Panc1 (cell line): Measurements from ENCODE around the gene VPS13A. TPM values are rescaled to one million over a fixed set of nuclear protein-coding genes. Genes with fewer than 3 reads are reported as not detected.

Source experiments
- ATAC-seq: fragments of 200-7000 bp; cut with Tn5 transposase; 2 replicates; pipeline ENCODE4 v1.9.1; 2020; ENCODE audit warnings: mild to moderate bottlenecking, moderate library complexity
- BruUV-seq: library from RNA; stranded (reverse); fragments of 400-500 nt; replicated peaks from 2 replicates; lab custom pipeline; 2021; lab: Mats Ljungman, UMichigan
- CTCF ChIA-PET: fragments of 300-600 bp; sonication (Branson Sonifier 250); formaldehyde crosslinking; loops from one replicate; lab custom pipeline; 2022; ENCODE audit warnings: antibody characterized with exemption; lab: Charles Lee
- POLR2A ChIA-PET: fragments of 300-600 bp; sonication (Branson Sonifier 250); formaldehyde crosslinking; loops from one replicate; lab custom pipeline; 2022; ENCODE audit warnings: antibody characterized with exemption; lab: Charles Lee
- DNase-seq: peaks from one replicate; pipeline ENCODE4 v3.0.0-alpha.2; 2010; ENCODE audit warnings: low read depth, low spot score
- H3K27ac ChIP-seq: 2 replicates; pipeline ENCODE4 v1.5.1; 2011; ENCODE audit warnings: mild to moderate bottlenecking, low read length, inconsistent platforms
- H3K27me3 ChIP-seq: fragments of 200-500 bp; sonication (Bioruptor generic); 2 replicates; pipeline ENCODE4 v1.6.0; 2014; ENCODE audit warnings: low read length, inconsistent platforms; ENCODE audit not compliant: control insufficient read depth, insufficient read depth
- H3K36me3 ChIP-seq: fragments of 200-500 bp; sonication (Bioruptor generic); 2 replicates; pipeline ENCODE4 v1.5.1; 2014; ENCODE audit warnings: inconsistent platforms, mild to moderate bottlenecking, low read length, moderate library complexity; ENCODE audit not compliant: control insufficient read depth, insufficient read depth
- H3K4me1 ChIP-seq: 2 replicates; pipeline ENCODE4 v1.5.1; 2011; ENCODE audit warnings: inconsistent platforms, mild to moderate bottlenecking, low read length, moderate library complexity; ENCODE audit not compliant: control insufficient read depth, insufficient read depth
- H3K4me3 ChIP-seq, 2 experiments: 2 replicates each; pipeline ENCODE4 v1.5.1; 2011 to 2012; ENCODE audit warnings: low read depth in 2 of 2, low read length in 2 of 2, mild to moderate bottlenecking in 2 of 2, inconsistent platforms in 1 of 2, moderate library complexity in 1 of 2
- H3K9me3 ChIP-seq: fragments of 200-500 bp; sonication (Bioruptor generic); 2 replicates; pipeline ENCODE4 v1.5.1; 2014; ENCODE audit warnings: low read depth, mild to moderate bottlenecking, inconsistent platforms, low read length, moderate library complexity; ENCODE audit not compliant: control insufficient read depth, insufficient read depth
- POLR2AphosphoS5 ChIP-seq: IDR thresholded peaks from 2 replicates; pipeline ENCODE4 v1.6.1; 2012; ENCODE audit warnings: mild to moderate bottlenecking, low read depth, low read length, moderate library complexity
- REST ChIP-seq, 2 experiments: IDR thresholded peaks; 2 replicates each; pipeline ENCODE4 v1.6.1; 2011 to 2012; ENCODE audit warnings: low read depth in 2 of 2, control low read depth in 1 of 2, low read length in 1 of 2, mild to moderate bottlenecking in 1 of 2, moderate library complexity in 1 of 2; ENCODE audit not compliant: insufficient read depth in 1 of 2
- SIN3A ChIP-seq: IDR thresholded peaks from 2 replicates; pipeline ENCODE4 v1.6.1; 2012; ENCODE audit warnings: low read depth, mild to moderate bottlenecking, low read length, moderate library complexity, borderline replicate concordance; ENCODE audit not compliant: insufficient read depth
- TCF7L2 ChIP-seq: IDR thresholded peaks from 2 replicates; pipeline ENCODE4 v1.6.1; 2011; ENCODE audit warnings: mild to moderate bottlenecking, low read depth, low read length, inconsistent platforms
- in situ Hi-C: cut with HindIII; loops from 2 replicates; pipeline ENCODE4 v1.10.0; 2016; ENCODE audit warnings: low sequenced_read_pairs, low pct_unique_long_range_greater_than_20kb
- intact Hi-C: fragments of 100-400 bp; cut with micrococcal nuclease; formaldehyde crosslinking; loops from one replicate; pipeline ENCODE4 v1.10.0; 2022; ENCODE audit not compliant: unreplicated experiment
- total RNA-seq: library from RNA; stranded (reverse); gene quantifications from one replicate; pipeline ENCODE4 v1.2.1, GENCODE V29; 2021; ENCODE audit not compliant: unreplicated experiment
- TF ChIP-seq, protein P1 (sequence below): fragments of 450-650 bp; IDR thresholded peaks from 2 replicates; pipeline ENCODE4 v1.5.1; 2017; ENCODE audit warnings: mild to moderate bottlenecking

The VPS13A gene
- total RNA-seq, 1 experiment from 2014 or later = 26.1 TPM

GRCh38 chr9:77142366-77142765 is 35.0 kb upstream of the VPS13A start:
- CTCF ChIA-PET = no interaction called here

GRCh38 chr9:77149879-77150278 is 27.5 kb upstream of the VPS13A start:
- DNase-seq (no peak), ATAC-seq (no peak)
- TF ChIP-seq TCF7L2 = no peak
- TF ChIP-seq, protein P1, sequence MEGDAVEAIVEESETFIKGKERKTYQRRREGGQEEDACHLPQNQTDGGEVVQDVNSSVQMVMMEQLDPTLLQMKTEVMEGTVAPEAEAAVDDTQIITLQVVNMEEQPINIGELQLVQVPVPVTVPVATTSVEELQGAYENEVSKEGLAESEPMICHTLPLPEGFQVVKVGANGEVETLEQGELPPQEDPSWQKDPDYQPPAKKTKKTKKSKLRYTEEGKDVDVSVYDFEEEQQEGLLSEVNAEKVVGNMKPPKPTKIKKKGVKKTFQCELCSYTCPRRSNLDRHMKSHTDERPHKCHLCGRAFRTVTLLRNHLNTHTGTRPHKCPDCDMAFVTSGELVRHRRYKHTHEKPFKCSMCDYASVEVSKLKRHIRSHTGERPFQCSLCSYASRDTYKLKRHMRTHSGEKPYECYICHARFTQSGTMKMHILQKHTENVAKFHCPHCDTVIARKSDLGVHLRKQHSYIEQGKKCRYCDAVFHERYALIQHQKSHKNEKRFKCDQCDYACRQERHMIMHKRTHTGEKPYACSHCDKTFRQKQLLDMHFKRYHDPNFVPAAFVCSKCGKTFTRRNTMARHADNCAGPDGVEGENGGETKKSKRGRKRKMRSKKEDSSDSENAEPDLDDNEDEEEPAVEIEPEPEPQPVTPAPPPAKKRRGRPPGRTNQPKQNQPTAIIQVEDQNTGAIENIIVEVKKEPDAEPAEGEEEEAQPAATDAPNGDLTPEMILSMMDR = no peak
- no peak for TF ChIP-seq POLR2AphosphoS5
- TF ChIP-seq REST (IDR thresholded peaks at IDR 0.05; ENCODE audit: insufficient read depth in 1 of 2, low read depth in 2 of 2, low read length in 1 of 2) = no peak
- no peak for TF ChIP-seq SIN3A
- Histone ChIP-seq H3K4me1 (no peaks in the 10 kb centered on the region), H3K27me3 (no peaks in the 10 kb centered on the region), H3K36me3 (no peaks in the 10 kb centered on the region), H3K9me3 (no peaks in the 10 kb centered on the region), H3K4me3 (no peak overlapping the region), H3K27ac (no peak overlapping the region)
- CTCF ChIA-PET = interaction anchor here (0.6 kb wide), 1 partner anchor 134 kb away, joined by 4 read pairs; no protein-coding TSS in a partner anchor
- in situ Hi-C loops (no loop called here), intact Hi-C loops (loop anchor here (2.0 to 5.0 kb wide), 2 partner anchors 128 to 339 kb away; no protein-coding TSS in a partner anchor)
- POLR2A ChIA-PET = no interaction called here
- BruUV-seq = no TSS peak

More at GRCh38 chr9:77142366-77142765, 35.0 kb upstream of the VPS13A start:
- Histone ChIP-seq H3K9me3 (no peaks in the 10 kb centered on the region), H3K27ac (no peak overlapping the region), H3K27me3 (no peaks in the 10 kb centered on the region), H3K36me3 (no peaks in the 10 kb centered on the region), H3K4me3 (no peak overlapping the region), H3K4me1 (no peaks in the 10 kb centered on the region)
- intact Hi-C loops = no loop called here
- ATAC-seq (no peak), DNase-seq (no peak)
- in situ Hi-C loops = no loop called here
- no TSS peak for BruUV-seq
- POLR2A ChIA-PET = no interaction called here
- TF ChIP-seq SIN3A (no peak), REST (IDR thresholded peaks at IDR 0.05; ENCODE audit: insufficient read depth in 1 of 2, low read depth in 2 of 2, low read length in 1 of 2) (no peak), POLR2AphosphoS5 (no peak), TCF7L2 (no peak)
- TF ChIP-seq, protein P1 = no peak
